ENCODE measurements around the gene QDPR. TPM values are rescaled to one million over a fixed set of nuclear protein-coding genes. Genes with fewer than 3 reads are reported as not detected.
"Not testable (repeated sequence)": the region's sequence is repeated elsewhere in the genome, so short reads cannot be mapped to it uniquely, and the experiment has no call there.

The QDPR gene
- total RNA-seq, 1 experiment from 2014 or later: 29.0 TPM

- DNase-seq (ENCODE audit: low read depth): no peak
Observed at GRCh38 chr4:17492058-17492741, 19.7 kb downstream of the QDPR start.

GRCh38 chr4:17491196-17491595 lies 20.7 kb downstream of the QDPR start:
- DNase-seq (ENCODE audit: low read depth): no peak

DNA sequence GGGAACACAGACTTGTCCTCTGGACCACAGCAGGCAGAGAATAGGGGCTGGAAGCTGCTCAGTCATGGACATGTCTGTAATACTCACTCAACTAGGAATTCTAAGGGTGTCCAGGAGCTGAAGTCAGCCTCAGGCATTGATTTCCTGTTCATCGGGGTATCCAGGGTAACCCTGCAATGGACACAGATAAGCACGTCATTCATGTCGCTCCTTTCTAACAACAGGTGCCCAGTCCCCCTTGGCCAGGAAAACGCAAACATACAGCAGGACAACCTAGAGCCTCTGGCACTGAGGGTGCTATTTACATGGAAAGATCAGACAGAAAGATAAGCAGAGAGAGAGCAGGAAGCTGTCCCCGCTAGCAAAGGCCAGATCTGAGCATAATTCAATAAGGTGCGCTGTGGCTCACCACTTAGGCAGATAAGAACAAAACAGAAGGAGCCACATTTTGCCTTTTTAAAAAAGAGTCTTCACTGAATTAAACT lies 21.3 kb downstream of the QDPR start:
- DNase-seq (ENCODE audit: low read depth): no peak

DNA sequence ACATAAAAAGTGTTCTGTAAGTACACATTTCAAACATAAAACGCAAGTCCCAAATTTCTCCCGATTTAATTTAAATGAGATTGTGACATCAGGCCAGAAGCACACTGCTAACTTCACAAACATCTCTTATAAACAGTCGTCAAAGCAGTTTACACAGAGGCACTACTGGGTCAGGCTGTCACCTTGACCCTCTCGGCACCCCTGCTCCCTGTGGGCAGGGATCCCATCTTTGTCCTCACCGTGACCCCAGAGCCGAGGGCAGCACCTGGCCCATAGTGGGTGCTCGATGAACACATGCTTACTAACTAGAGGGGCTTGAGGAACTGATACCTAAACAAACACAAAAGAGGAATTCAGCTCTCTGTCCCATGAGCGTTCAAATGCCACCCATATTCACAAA lies 22.2 kb downstream of the QDPR start:
- no peak for DNase-seq (ENCODE audit: low read depth)

DNA sequence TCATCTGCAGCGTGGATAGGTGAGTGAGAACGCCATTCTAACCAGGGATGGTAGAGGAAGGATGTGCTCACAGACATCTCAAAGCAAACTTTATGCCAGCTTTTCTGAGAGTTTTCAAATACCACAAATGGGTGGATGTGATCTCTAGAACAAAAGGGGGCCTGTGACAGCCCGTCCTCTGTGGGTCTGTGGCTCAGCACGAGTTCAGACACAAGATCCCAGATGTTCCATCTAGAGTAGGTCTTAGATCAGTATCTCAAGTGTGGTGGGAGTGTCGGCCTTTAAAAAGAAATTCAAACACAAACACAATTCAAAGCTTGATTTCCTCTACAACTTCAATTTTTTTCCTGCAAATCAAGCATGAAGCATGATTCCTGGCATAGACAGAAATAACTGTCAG lies 22.8 kb downstream of the QDPR start:
- DNase-seq (ENCODE audit: low read depth): no peak

GRCh38 chr4:17482716-17483115 lies 29.2 kb downstream of the QDPR start:
- no peak for DNase-seq (ENCODE audit: low read depth)

DNA sequence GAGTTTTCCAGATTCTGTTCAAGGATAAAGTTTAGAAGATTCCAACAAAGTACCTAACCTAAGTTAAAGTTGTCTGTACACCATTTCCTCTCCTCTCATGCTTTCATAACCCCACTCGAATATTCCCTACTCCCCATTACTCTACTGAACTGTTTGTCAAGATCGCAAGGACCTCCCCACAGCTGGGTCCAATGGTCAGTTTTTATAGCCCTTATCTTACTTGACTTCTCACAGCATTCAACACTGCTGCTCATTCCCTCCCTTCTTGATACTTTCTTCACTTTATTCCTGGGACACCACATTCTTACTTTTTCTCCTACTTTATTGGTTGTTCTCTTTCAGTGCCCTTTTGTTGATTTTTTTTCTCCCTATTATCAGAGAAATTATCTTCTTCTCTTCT lies 30.9 kb downstream of the QDPR start:
- DNase-seq (ENCODE audit: low read depth): no peak

- DNase-seq (ENCODE audit: low read depth): no peak
Observed at GRCh38 chr4:17480210-17480927, 31.5 kb downstream of the QDPR start.

- no peak for DNase-seq (ENCODE audit: low read depth)
Observed at GRCh38 chr4:17477774-17478472, 34.0 kb downstream of the QDPR start.

DNA sequence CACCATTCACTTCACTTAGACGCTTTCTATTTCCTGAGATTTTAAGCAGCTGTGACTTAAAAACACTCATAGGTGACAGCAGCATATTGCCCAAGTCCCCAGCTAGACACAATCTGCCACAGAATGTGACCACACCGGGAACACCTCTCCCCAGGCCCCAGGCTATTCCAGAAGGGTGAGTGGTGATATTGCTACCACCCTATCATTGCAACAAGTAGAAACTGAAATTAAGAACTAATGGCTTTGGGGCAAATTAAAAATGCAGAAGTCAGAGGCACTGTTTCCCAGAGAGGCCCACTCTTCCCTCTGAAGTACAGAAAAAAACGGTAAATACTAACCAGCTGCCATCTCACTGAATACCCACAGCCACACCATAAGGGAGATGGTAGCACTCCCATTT lies 35.0 kb downstream of the QDPR start:
- no peak for DNase-seq (ENCODE audit: low read depth)

- DNase-seq (ENCODE audit: low read depth): no peak
Observed at GRCh38 chr4:17475481-17475880, 36.4 kb downstream of the QDPR start.

DNA sequence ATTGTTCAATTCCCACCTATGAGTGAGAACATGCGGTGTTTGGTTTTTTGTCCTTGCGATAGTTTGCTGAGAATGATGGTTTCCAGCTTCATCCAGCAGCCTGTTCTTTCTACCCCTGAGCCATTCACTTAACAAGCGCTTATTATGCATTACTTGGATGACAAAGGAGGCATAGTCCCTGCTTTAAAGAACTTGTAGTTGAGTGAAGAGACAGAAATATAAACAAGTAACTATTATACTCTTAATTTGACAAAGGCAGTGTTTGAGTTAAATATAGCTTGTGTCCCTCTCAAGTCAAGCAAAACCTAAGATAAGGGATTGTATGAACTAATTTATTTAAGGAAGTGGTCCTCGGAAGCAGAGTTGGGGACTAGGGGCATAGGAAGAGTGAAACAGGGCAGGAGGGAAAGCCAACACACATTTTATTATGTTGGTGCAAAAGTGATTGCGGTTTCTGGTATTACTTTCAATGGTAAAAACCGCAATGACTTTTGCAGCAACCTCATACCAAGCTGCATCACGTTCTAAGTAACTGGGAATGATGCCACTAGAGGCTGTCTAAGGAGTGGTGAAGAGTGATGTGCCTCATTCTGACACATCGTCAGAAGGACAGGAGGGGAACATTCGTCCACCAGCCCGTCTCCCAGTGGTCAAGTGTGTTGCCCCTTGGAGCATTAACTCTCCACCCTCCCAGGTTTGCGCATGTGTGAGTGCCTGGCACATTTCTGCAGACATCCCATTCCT lies 41.8 kb downstream of the QDPR start:
- no peak for DNase-seq (ENCODE audit: low read depth)

DNA sequence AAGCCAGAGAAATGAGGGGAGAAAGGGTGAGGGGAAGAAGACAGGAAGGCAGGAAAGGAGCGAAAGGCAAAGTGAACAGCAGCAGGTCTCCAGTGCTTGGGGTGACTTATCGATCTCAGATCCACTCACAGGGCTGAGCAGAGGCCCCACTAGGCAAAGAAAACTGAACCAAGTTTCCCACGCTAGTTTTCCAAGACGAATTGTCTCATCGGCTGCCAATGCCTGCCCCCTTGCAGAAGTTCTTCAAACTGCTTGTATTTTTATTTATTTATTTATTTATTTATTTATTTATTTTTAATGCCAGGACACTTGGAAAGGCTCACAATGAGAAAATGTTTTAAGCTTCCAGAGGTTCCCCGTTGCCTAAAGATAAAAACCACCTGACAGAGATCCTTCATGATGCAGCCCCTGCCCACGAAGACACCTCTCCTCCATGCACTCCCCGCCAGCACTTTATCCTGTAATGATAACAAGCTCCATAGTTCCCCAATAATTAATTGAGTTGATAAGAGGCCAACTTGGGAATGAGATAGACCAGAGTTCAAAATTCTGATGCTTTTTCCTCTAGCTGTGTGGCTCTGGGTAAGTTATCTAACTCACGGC lies 43.2 kb downstream of the QDPR start:
- no peak for DNase-seq (ENCODE audit: low read depth)

DNA sequence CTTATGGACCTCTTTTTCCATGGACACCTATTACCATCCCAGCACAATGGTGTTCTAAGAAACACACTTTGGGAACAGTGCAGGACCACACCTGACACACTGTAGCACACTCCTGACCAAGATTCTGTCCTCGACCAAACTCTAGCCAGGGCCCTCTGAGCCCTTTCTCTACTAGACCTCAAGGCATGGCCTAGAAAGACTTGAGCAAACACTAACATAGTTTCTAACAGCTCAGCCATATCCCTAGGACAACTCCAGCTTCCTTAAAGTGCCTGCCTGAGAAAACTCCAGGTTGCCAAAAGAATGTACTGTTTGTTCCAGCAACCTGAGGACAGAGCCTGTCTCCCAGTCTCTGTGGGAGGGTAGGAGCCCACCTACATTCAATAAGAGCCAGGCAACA lies 48.3 kb downstream of the QDPR start:
- no peak for DNase-seq (ENCODE audit: low read depth)

DNA sequence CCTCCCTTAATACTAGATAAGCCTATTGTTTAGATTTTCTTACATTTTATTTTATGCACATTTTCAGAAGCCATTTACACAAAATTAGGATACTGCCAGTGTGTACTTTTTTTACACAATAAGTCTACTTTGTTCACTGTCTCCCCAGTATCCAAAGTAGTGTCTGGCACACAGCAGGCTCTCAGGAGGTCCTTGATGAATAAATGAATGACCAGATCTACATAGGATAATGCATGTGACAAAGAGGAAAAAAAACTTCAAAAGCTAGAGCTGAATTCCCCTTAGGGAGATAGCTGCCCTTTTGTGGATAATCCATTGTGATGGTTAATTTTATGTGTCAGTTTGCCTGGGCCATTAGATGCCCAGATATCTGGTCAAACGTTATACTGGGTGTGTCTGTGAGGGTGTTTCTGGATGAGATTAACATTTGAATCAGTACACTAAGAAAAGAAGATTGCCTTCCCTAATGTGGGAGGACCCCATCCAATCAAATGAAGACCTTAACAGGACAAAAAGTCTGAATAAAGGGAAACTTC lies 61.6 kb downstream of the QDPR start:
- DNase-seq (ENCODE audit: low read depth): no peak

GRCh38 chr4:17448689-17449088 lies 63.2 kb downstream of the QDPR start:
- DNase-seq (ENCODE audit: low read depth): no peak

GRCh38 chr4:17447675-17448298 lies 64.1 kb downstream of the QDPR start:
- peak; percentile 17 for DNase-seq (ENCODE audit: low read depth)

- no peak for DNase-seq (ENCODE audit: low read depth)
Observed at GRCh38 chr4:17447056-17447455, 64.8 kb downstream of the QDPR start.

DNA sequence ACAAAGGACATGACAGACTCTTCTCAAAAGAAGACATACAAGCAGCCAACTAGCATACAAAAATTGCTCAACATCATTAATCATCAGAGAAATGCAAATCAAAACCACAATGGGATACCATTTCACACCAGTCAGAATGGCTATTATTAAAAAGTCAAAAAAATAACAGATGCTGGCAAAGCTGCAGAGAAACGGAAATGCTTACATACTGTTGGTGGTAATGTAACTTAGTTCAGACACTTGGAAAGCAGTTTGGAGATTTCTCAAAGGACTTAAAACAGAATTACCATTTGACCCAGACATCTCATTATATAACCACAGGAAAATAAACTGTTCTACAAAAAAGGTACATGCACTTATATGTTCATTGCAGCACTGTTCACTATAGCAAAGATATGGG lies 69.4 kb downstream of the QDPR start:
- not testable (repeated sequence) for DNase-seq (ENCODE audit: low read depth)

- DNase-seq (ENCODE audit: low read depth): no peak
Observed at GRCh38 chr4:17437396-17437795, 74.5 kb downstream of the QDPR start.

GRCh38 chr4:17436750-17437090 lies 75.2 kb downstream of the QDPR start:
- no peak for DNase-seq (ENCODE audit: low read depth)
